ENCODE results near the gene RPUSD1.

DNA sequence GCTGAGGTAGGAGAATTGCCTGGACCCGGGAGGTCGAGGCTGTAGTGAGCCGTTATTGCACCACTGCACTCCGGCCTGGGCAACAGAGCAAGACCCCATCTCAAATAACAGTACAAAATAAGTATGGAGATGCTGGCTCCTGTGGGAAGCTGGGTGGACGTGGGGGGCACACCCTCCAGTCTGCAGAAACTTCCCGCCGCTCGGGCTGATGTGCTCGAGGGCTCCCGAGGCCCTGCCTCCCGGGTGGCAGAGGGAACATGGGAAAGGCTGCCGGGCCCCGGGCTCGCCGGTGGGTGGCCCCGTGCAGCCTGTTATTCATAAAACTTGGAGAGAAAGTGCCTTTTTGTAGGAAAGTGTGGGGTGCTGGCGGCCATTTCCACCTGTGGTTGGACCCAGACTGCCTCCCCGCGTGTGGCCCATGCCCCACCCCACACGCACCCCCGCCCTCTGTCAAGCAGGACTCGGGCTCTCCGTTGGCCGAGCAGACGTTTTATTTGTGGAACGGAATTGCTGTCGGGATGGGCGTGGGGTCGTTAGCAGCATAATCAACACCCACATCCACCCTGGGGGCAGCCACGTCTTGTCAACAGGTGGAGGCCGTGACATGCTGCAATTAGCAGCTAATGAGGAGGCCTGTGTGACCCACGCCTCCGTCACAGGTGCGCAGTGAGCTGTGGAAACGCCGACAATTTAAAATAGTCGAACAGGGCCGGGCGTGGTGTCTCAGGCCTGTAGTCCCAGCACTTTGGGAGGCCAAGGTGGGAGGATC is 40.0 kb downstream of the RPUSD1 start:
- TF ChIP-seq, protein P1, sequence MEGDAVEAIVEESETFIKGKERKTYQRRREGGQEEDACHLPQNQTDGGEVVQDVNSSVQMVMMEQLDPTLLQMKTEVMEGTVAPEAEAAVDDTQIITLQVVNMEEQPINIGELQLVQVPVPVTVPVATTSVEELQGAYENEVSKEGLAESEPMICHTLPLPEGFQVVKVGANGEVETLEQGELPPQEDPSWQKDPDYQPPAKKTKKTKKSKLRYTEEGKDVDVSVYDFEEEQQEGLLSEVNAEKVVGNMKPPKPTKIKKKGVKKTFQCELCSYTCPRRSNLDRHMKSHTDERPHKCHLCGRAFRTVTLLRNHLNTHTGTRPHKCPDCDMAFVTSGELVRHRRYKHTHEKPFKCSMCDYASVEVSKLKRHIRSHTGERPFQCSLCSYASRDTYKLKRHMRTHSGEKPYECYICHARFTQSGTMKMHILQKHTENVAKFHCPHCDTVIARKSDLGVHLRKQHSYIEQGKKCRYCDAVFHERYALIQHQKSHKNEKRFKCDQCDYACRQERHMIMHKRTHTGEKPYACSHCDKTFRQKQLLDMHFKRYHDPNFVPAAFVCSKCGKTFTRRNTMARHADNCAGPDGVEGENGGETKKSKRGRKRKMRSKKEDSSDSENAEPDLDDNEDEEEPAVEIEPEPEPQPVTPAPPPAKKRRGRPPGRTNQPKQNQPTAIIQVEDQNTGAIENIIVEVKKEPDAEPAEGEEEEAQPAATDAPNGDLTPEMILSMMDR (IDR thresholded peaks at IDR 0.05) = no peak
- TF ChIP-seq POLR2AphosphoS5 (IDR thresholded peaks at IDR 0.05) (no peak), POLR2A (IDR thresholded peaks at IDR 0.05) (no peak), EP300 (IDR thresholded peaks at IDR 0.05) (no peak)

Measured in upper lobe of left lung (tissue), 4 donors.